CD4-positive, CD25-positive, alpha-beta regulatory T cell (primary cell): ENCODE results near the gene MBD5. TPM values are rescaled to one million over a fixed set of nuclear protein-coding genes. Genes with fewer than 3 reads are reported as not detected.
"Not testable (repeated sequence)": the region's sequence is repeated elsewhere in the genome, so short reads cannot be mapped to it uniquely, and the experiment has no call there.

Experiments
- ATAC-seq, 2 donors: fragments of 150-1000 bp; cut with Tn5 transposase; one replicate each; pipeline ENCODE4 v1.10.0; 2021; ENCODE audit warnings: low read depth in 2 of 2, moderate number of reproducible peaks in 2 of 2, moderate library complexity in 1 of 2
- DNase-seq, 3 donors: peaks; one replicate each; pipeline versions ENCODE4 v3.0.0 to v3.0.0-alpha.2; 2012 to 2022; ENCODE audit warnings: mixed read lengths in 1 of 3
- H3K27ac ChIP-seq: one replicate; pipeline ENCODE4 v1.7.0; 2013; ENCODE audit warnings: mild to moderate bottlenecking, low read length; ENCODE audit not compliant: insufficient read depth, poor library complexity, severe bottlenecking
- H3K27me3 ChIP-seq: one replicate; pipeline ENCODE4 v1.7.0; 2013; ENCODE audit warnings: low read length; ENCODE audit not compliant: control insufficient read depth, insufficient read depth
- H3K36me3 ChIP-seq: one replicate; pipeline ENCODE4 v1.7.0; 2013; ENCODE audit warnings: mild to moderate bottlenecking, low read length, moderate library complexity; ENCODE audit not compliant: control insufficient read depth, insufficient read depth
- H3K4me1 ChIP-seq: 2 replicates; pipeline ENCODE4 v1.7.0; 2013; ENCODE audit warnings: mild to moderate bottlenecking, low read length; ENCODE audit not compliant: insufficient read depth, control insufficient read depth, poor library complexity, severe bottlenecking
- H3K4me3 ChIP-seq: one replicate; pipeline ENCODE4 v1.7.0; 2013; ENCODE audit warnings: low read depth, mild to moderate bottlenecking, low read length, moderate library complexity
- H3K9me3 ChIP-seq, 2 experiments: 1 replicate in 1 of 2; 2 replicates in 1 of 2; pipeline ENCODE4 v1.7.0; 2013; ENCODE audit warnings: low read length in 2 of 2, mild to moderate bottlenecking in 1 of 2, moderate library complexity in 1 of 2; ENCODE audit not compliant: control insufficient read depth in 2 of 2
- H3K27ac Mint-ChIP-seq, 3 donors: one replicate each; pipeline ENCODE4 v1.8.0; 2020 to 2022; ENCODE audit warnings: mild to moderate bottlenecking in 3 of 3, mixed read lengths in 3 of 3, moderate library complexity in 2 of 3
- H3K27me3 Mint-ChIP-seq: one replicate; pipeline ENCODE4 v1.8.0; 2022; ENCODE audit warnings: mild to moderate bottlenecking, mixed read lengths
- H3K36me3 Mint-ChIP-seq: one replicate; pipeline ENCODE4 v1.8.0; 2020; ENCODE audit warnings: mixed read lengths
- H3K4me1 Mint-ChIP-seq, 4 donors: one replicate each; pipeline ENCODE4 v1.8.0; 2020 to 2022; ENCODE audit warnings: mixed read lengths in 4 of 4, mild to moderate bottlenecking in 1 of 4
- H3K4me3 Mint-ChIP-seq, 4 donors: one replicate each; pipeline ENCODE4 v1.8.0; 2020 to 2022; ENCODE audit warnings: mild to moderate bottlenecking in 4 of 4, mixed read lengths in 4 of 4, moderate library complexity in 3 of 4
- H3K9me3 Mint-ChIP-seq, 7 donors: one replicate each; pipeline ENCODE4 v1.8.0; 2020 to 2022; ENCODE audit warnings: mixed read lengths in 7 of 7, mild to moderate bottlenecking in 3 of 7, moderate library complexity in 2 of 7
- polyA plus RNA-seq, 4 donors: library from polyadenylated mRNA; unstranded; fragments of 300-500 nt; fragmentation: Illumina TruSeq; gene quantifications; one replicate each; pipeline ENCODE4 v1.2.3, GENCODE V29; 2021
- total RNA-seq: library from RNA; stranded (reverse); gene quantifications from one replicate; pipeline ENCODE4 v1.2.3, GENCODE V29; 2022

Gene MBD5
- total and polyA plus RNA-seq, 5 donors from 2014 or later = 11.7 to 62.6 (median 13.1) TPM

DNA sequence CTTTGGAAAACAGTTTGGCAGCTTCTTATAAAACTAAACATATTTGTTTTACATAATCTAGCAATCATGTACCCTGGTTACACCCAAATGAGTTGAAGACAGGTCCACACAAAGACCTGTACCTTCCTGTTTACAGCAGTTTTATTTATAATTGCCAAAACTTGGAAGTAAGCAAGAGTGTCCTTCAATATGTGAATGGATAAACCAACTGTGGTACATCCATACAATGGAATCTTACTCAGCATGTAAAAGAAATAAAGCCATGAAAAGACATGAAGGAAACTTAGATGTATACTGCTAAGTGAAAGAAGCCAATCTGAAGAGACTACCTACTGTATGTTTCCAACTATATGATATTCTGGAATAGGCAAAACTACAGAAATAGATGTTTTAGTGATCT, 24.1 kb upstream of the MBD5 start:
- Mint-ChIP-seq H3K4me1 (peaks cover 39 to 49% (median 42%) of the 10 kb centered on the region in 4 donors), H3K4me3 (no peak overlapping the region), H3K36me3 (peaks cover 23% of the 10 kb centered on the region)

DNA sequence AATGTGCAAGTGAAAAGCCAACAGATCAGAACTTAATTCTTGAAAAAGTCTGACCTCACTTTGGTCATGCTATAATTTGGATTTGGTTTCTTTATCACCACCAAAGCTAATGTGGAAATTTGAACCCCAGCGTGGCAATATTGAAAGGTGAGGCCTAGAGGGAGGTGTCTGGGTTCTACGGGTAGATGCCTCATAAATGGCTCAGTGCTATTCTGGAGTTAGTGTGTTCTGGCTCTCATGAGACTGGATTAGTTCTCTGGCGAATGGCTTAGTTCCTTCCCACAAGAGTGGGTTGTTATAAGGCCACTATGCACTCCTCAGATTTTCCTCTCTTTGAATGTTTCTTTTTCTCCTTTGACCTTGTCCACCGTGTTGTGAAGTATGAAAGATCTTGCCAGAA, 22.7 kb upstream of the MBD5 start:
- Mint-ChIP-seq H3K27ac (peak overlapping the region in 1 of 3 donors; percentile 11), H3K27me3 (no peaks in the 10 kb centered on the region), H3K4me3 (no peak overlapping the region), H3K36me3 (peaks cover 23% of the 10 kb centered on the region), H3K4me1 (peaks cover 36 to 52% (median 46%) of the 10 kb centered on the region in 4 donors), H3K9me3 (peaks cover 3 to 17% (median 6%) of the 10 kb centered on the region in 7 donors)
- Histone ChIP-seq H3K36me3 (peaks cover 10% of the 10 kb centered on the region), H3K4me3 (no peak overlapping the region), H3K27me3 (no peaks in the 10 kb centered on the region), H3K27ac (no peak overlapping the region), H3K4me1 (no peaks in the 10 kb centered on the region), H3K9me3 (no peaks in the 10 kb centered on the region)
- DNase-seq = no peak
- no peak for ATAC-seq

More for the DNA sequence above, 24.1 kb upstream of the MBD5 start:
- Histone ChIP-seq H3K4me3 (no peak overlapping the region), H3K4me1 (no peaks in the 10 kb centered on the region), H3K36me3 (peaks cover 10% of the 10 kb centered on the region), H3K9me3 (no peaks in the 10 kb centered on the region), H3K27me3 (no peaks in the 10 kb centered on the region), H3K27ac (no peak overlapping the region)
- Mint-ChIP-seq H3K27ac (peak overlapping the region in 1 of 3 donors; percentile 4), H3K9me3 (peaks cover 0 to 7% (median 3%) of the 10 kb centered on the region in 7 donors), H3K27me3 (no peaks in the 10 kb centered on the region)
- no peak for DNase-seq
- no peak for ATAC-seq

DNA sequence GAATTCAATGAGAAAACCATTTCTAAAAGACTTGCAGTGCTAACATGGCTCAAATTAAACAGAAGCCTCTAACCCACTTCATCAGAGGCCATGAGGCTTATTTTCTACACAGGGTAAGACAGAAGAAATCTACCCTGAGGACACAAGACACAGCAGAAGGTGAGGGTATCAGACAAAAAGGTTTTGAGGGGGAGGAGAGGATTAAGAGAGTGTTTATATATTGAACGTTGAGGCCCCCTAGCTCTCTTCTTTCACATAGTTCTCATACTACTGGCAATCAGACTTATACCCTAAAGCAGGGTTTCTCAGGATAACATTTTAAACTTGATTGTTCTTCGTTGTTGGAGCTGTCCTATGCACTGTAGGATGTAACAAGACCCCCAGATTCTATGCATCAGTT, 21.8 kb upstream of the MBD5 start:
- Histone ChIP-seq H3K27me3 (no peaks in the 10 kb centered on the region), H3K4me1 (no peaks in the 10 kb centered on the region), H3K36me3 (peaks cover 10% of the 10 kb centered on the region), H3K27ac (no peak overlapping the region), H3K4me3 (no peak overlapping the region), H3K9me3 (no peaks in the 10 kb centered on the region)
- H3K4me1 Mint-ChIP-seq = peaks cover 34 to 58% (median 49%) of the 10 kb centered on the region in 4 donors
- ATAC-seq = no peak
- DNase-seq = no peak
- H3K9me3 Mint-ChIP-seq = peaks cover 3 to 24% (median 9%) of the 10 kb centered on the region in 7 donors
- H3K4me3 Mint-ChIP-seq = no peak overlapping the region
- H3K27ac Mint-ChIP-seq = peak overlapping the region; percentile 11 to 26 (median 13)
- peaks cover 28% of the 10 kb centered on the region for H3K36me3 Mint-ChIP-seq
- no peaks in the 10 kb centered on the region for H3K27me3 Mint-ChIP-seq

DNA sequence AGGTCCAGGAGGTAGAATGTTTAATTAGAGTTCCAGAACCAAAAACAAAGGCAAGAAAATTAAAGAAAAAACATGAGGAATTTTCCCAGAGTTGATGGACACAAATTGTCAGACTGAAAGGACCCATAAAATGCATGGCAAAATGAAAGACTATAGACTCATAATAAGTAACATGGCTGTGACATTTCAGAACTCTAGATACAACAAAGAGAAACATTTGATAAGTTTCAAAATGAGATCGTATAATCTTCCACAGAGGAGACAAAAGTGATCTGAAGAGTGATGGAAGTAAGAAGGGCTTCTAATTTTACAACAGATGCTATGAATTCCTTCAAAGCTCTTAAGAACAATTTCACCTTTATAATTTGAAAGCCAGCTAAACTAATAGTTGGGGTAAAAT, 20.8 kb upstream of the MBD5 start:
- peak overlapping the region in 1 of 3 donors; percentile 33 for H3K27ac Mint-ChIP-seq
- H3K9me3 Mint-ChIP-seq = peaks cover 5 to 26% (median 9%) of the 10 kb centered on the region in 7 donors
- H3K4me1 Mint-ChIP-seq = peaks cover 34 to 65% (median 49%) of the 10 kb centered on the region in 4 donors

DNA sequence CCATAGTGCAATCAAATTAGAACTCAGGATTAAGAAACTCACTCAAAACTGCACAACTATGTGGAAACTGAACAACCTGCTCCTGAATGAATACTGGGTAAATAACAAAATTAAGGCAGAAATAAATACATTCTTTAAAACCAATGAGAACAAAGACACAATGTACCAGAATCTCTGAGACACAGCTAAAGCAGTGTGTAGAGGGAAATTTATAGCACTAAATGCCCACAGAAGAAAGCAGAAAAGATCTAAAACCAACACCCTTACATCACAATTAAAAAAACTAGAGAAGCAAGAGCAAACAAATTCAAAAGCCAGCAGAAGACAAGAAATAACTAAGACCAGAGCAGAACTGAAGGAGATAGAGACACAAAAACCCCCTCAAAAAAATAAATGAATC, 18.5 kb upstream of the MBD5 start:
- H3K36me3 Mint-ChIP-seq = peaks cover 15% of the 10 kb centered on the region
- not testable (repeated sequence) for H3K9me3 ChIP-seq, H3K27ac ChIP-seq, H3K27me3 Mint-ChIP-seq, H3K4me3 ChIP-seq, H3K36me3 ChIP-seq, H3K4me1 ChIP-seq, DNase-seq, H3K27me3 ChIP-seq, ATAC-seq, H3K27ac Mint-ChIP-seq
- peaks cover 4 to 22% (median 6%) of the 10 kb centered on the region in 7 donors for H3K9me3 Mint-ChIP-seq
- H3K4me3 Mint-ChIP-seq = peak overlapping the region in 2 of 4 donors; percentile 3 to 69
- peaks cover 30 to 70% (median 45%) of the 10 kb centered on the region in 4 donors for H3K4me1 Mint-ChIP-seq

More for the DNA sequence above, 20.8 kb upstream of the MBD5 start:
- Histone ChIP-seq H3K4me3 (no peak overlapping the region), H3K36me3 (peaks cover 9% of the 10 kb centered on the region), H3K9me3 (peaks cover 0 to 3% of the 10 kb centered on the region in 2 experiments), H3K27me3 (no peaks in the 10 kb centered on the region), H3K27ac (no peak overlapping the region), H3K4me1 (no peaks in the 10 kb centered on the region)
- Mint-ChIP-seq H3K27me3 (no peaks in the 10 kb centered on the region), H3K4me3 (no peak overlapping the region), H3K36me3 (peaks cover 27% of the 10 kb centered on the region)
- no peak for DNase-seq
- no peak for ATAC-seq

DNA sequence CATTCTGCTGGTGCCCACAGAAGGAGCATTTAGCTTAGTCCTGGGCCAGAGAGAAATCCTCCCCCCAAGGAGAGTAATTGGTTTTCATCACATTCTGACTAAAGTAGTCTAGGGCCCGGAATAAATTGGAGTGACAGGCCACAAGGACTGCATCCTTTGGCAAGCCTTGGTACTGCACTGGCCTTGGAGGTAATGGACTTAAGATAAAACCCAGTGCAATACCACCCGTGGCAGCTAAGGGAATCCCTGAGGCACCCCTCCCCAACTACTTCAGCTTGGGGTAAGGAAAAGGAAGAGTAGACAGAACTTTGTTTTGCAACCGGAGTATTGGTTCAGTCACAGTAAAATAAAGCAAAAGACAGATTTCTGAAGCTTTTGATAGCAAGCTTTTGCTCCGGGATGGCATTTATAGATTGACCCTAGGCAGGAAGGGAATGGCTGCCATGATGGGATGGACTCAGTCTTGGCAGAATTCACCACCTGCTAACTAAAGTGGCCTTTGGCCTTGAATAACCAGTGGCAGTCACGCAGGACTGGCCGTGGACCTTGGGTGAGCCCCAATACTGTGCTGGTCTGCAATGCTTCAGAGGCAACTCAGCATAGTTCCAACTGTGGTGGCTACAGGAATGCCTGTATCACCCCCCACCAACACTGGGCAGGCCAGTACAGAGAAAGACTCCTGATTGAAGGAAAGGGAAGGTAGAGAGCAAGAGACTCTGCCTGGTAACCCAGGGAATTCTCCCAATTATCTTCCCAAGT, 14.5 kb upstream of the MBD5 start:
- peaks cover 24 to 66% (median 36%) of the 10 kb centered on the region in 4 donors for H3K4me1 Mint-ChIP-seq
- peaks cover 4 to 26% (median 9%) of the 10 kb centered on the region in 7 donors for H3K9me3 Mint-ChIP-seq
- no peak overlapping the region for H3K27ac Mint-ChIP-seq
- DNase-seq (no peak), ATAC-seq (no peak)
- Histone ChIP-seq H3K4me1 (no peaks in the 10 kb centered on the region), H3K27ac (no peak overlapping the region), H3K4me3 (no peak overlapping the region), H3K9me3 (peaks cover 0 to 4% of the 10 kb centered on the region in 2 experiments), H3K27me3 (no peaks in the 10 kb centered on the region), H3K36me3 (no peaks in the 10 kb centered on the region)
- H3K4me3 Mint-ChIP-seq = no peak overlapping the region
- peaks cover 24% of the 10 kb centered on the region for H3K36me3 Mint-ChIP-seq
- peaks cover 4% of the 10 kb centered on the region for H3K27me3 Mint-ChIP-seq

DNA sequence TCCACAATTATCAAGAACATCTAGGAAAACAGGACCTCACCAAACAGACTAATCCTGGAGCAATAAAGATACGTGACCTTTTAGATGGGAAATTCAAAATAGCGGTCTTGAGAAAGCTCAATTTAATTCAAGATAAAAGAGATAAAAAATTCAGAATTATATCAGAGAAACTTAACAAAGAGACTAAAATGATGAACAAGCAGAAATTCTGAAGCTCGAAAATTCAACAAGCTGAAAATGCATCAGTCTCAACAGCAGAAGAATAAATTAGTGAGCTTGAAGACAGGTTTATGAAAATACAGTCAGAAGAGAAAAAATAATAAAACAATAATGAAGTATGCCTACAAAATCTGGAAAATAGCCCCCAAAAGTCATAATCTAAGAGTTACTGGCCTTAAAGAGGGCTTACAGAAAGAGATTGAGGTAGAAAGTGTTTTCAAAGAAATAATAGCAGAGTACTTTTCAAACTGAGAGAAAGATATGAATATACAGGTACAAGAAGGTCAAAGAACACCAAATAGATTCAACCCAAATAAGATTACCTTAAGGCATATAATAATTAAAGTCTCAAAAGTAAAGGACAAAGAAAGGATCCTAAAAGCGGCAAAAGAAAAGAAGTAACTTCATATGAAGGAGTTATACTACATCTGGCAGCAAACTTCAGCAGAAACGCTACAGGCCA, 13.5 kb upstream of the MBD5 start:
- Mint-ChIP-seq H3K4me1 (peaks cover 25 to 64% (median 33%) of the 10 kb centered on the region in 4 donors), H3K4me3 (no peak overlapping the region), H3K27ac (peak overlapping the region in 1 of 3 donors; percentile 17), H3K9me3 (peaks cover 1 to 21% (median 6%) of the 10 kb centered on the region in 7 donors), H3K36me3 (peaks cover 25% of the 10 kb centered on the region), H3K27me3 (peaks cover 4% of the 10 kb centered on the region)
- peaks cover 0 to 4% of the 10 kb centered on the region in 2 experiments for H3K9me3 ChIP-seq
- no peaks in the 10 kb centered on the region for H3K36me3 ChIP-seq
- H3K27ac ChIP-seq = no peak overlapping the region
- DNase-seq (no peak), ATAC-seq (no peak)
- no peaks in the 10 kb centered on the region for H3K4me1 ChIP-seq
- H3K27me3 ChIP-seq = no peaks in the 10 kb centered on the region
- H3K4me3 ChIP-seq = no peak overlapping the region
